H1 (cell line): ENCODE measurements around the gene YIF1A. TPM values are rescaled to one million over a fixed set of nuclear protein-coding genes. Genes with fewer than 3 reads are reported as not detected.

Source experiments
- CTCF ChIA-PET: fragments of 300-600 bp; sonication (Branson Sonifier 250); formaldehyde crosslinking; loops from one replicate; lab custom pipeline; 2021; ENCODE audit not compliant: partially characterized antibody; lab: Charles Lee
- POLR2A ChIA-PET: fragments of 300-600 bp; sonication (Branson Sonifier 250); formaldehyde crosslinking; loops from one replicate; lab custom pipeline; 2021; ENCODE audit warnings: inconsistent platforms; ENCODE audit not compliant: partially characterized antibody; lab: Charles Lee
- DNase-seq, 2 experiments: peaks; one replicate each; pipeline versions ENCODE4 v3.0.0 to v3.0.0-alpha.2; 2010 to 2022; ENCODE audit warnings: low spot score in 2 of 2, low read depth in 1 of 2, mixed read lengths in 1 of 2
- FAIRE-seq: peaks from 2 replicates; lab custom pipeline; 2011; peaks lifted over from hg19 to GRCh38; lab: Jason Lieb, UNC
- H2AFZ ChIP-seq: 2 replicates; pipeline ENCODE4 v1.8.1; 2012; ENCODE audit warnings: low read length, inconsistent platforms
- H2AK5ac ChIP-seq: 2 replicates; pipeline ENCODE4 v1.6.1; 2013; ENCODE audit warnings: low read depth, low read length
- H2BK120ac ChIP-seq: replicated peaks from 2 replicates; pipeline ENCODE3; 2013; ENCODE audit warnings: low read depth, low read length, inconsistent platforms
- H2BK12ac ChIP-seq: 2 replicates; pipeline ENCODE4 v1.6.1; 2013; ENCODE audit warnings: low read depth, low read length
- H2BK15ac ChIP-seq: 2 replicates; pipeline ENCODE4 v1.6.1; 2013; ENCODE audit warnings: low read length
- H2BK20ac ChIP-seq: 2 replicates; pipeline ENCODE4 v1.6.1; 2013; ENCODE audit warnings: low read length
- H2BK5ac ChIP-seq: 2 replicates; pipeline ENCODE4 v1.6.1; 2013; ENCODE audit warnings: low read depth, low read length
- H3K14ac ChIP-seq: 2 replicates; pipeline ENCODE4 v1.6.1; 2013; ENCODE audit warnings: inconsistent platforms; ENCODE audit not compliant: insufficient read length
- H3K18ac ChIP-seq: 2 replicates; pipeline ENCODE4 v1.6.1; 2013; ENCODE audit warnings: low read length; ENCODE audit errors: extremely low read depth
- H3K23ac ChIP-seq: 2 replicates; pipeline ENCODE4 v1.6.1; 2013; ENCODE audit warnings: inconsistent platforms; ENCODE audit not compliant: insufficient read length
- H3K23me2 ChIP-seq: 2 replicates; pipeline ENCODE4 v1.6.1; 2013; ENCODE audit warnings: low read depth, low read length
- H3K27ac ChIP-seq: 2 replicates; pipeline ENCODE4 v1.6.1; 2011; ENCODE audit warnings: low read depth, low read length, inconsistent platforms
- H3K27me3 ChIP-seq, 4 experiments: replicated peaks in 1 of 4; 1 replicate in 1 of 4; 2 replicates in 3 of 4; pipeline versions ENCODE4 v1.6.1 to v1.8.1; 2011 to 2013; ENCODE audit warnings: low read length in 3 of 4, mild to moderate bottlenecking in 3 of 4, inconsistent platforms in 2 of 4, mixed read lengths in 2 of 4, moderate library complexity in 1 of 4; ENCODE audit not compliant: control insufficient read depth in 3 of 4, insufficient read depth in 3 of 4; ENCODE audit errors: extremely low read depth in 1 of 4
- H3K36me3 ChIP-seq, 4 experiments: 2 replicates each; pipeline versions ENCODE4 v1.6.1 to v1.8.1; 2011 to 2013; ENCODE audit warnings: mild to moderate bottlenecking in 4 of 4, low read length in 3 of 4, moderate library complexity in 2 of 4, control low read depth in 1 of 4, inconsistent platforms in 1 of 4; ENCODE audit not compliant: insufficient read depth in 4 of 4, control insufficient read depth in 2 of 4
- H3K4ac ChIP-seq: replicated peaks from 2 replicates; pipeline ENCODE3; 2013; ENCODE audit warnings: low read length, low read depth, mixed read lengths, inconsistent platforms; ENCODE audit not compliant: insufficient read length
- H3K4me1 ChIP-seq, 4 experiments: replicated peaks in 1 of 4; 1 replicate in 1 of 4; 2 replicates in 3 of 4; pipeline versions ENCODE4 v1.6.1 to v1.8.1; 2011 to 2013; ENCODE audit warnings: low read length in 3 of 4, inconsistent platforms in 2 of 4, mixed read lengths in 1 of 4; ENCODE audit not compliant: insufficient read depth in 4 of 4, control insufficient read depth in 3 of 4
- H3K4me2 ChIP-seq, 2 experiments: 2 replicates each; pipeline versions ENCODE4 v1.6.1 to v1.8.1; 2011 to 2013; ENCODE audit warnings: low read depth in 2 of 2, low read length in 2 of 2, control low read depth in 1 of 2, inconsistent platforms in 1 of 2, mild to moderate bottlenecking in 1 of 2; ENCODE audit not compliant: insufficient read depth in 1 of 2
- H3K4me3 ChIP-seq, 4 experiments: fragments of 200-600, 300-600 bp in 1 of 4; sonication (generic), shearing (Covaris generic), sonication (Bioruptor Twin) in 1 of 4; 2 replicates each; pipeline versions ENCODE4 v1.5.1 to v1.8.1; 2011 to 2016; ENCODE audit warnings: low read length in 4 of 4, low read depth in 3 of 4, control low read depth in 2 of 4, inconsistent platforms in 2 of 4, mild to moderate bottlenecking in 2 of 4, mixed read lengths in 1 of 4, moderate library complexity in 1 of 4; ENCODE audit not compliant: insufficient read depth in 2 of 4; ENCODE audit errors: extremely low read depth in 1 of 4
- H3K56ac ChIP-seq: replicated peaks from 2 replicates; pipeline ENCODE3; 2013; ENCODE audit warnings: low read depth, mild to moderate bottlenecking, mixed read lengths, low read length, inconsistent platforms; ENCODE audit not compliant: insufficient read length
- H3K79me1 ChIP-seq: 2 replicates; pipeline ENCODE4 v1.6.1; 2013; ENCODE audit warnings: low read depth, low read length, control low read depth
- H3K79me2 ChIP-seq, 2 experiments: 2 replicates each; pipeline versions ENCODE4 v1.6.1 to v1.8.1; 2012 to 2013; ENCODE audit warnings: low read length in 2 of 2, mild to moderate bottlenecking in 2 of 2, inconsistent platforms in 1 of 2; ENCODE audit not compliant: insufficient read depth in 2 of 2, control insufficient read depth in 1 of 2
- H3K9ac ChIP-seq, 4 experiments: replicated peaks in 1 of 4; 1 replicate in 1 of 4; 2 replicates in 3 of 4; pipeline versions ENCODE4 v1.6.1 to v1.8.1; 2011 to 2013; ENCODE audit warnings: low read depth in 3 of 4, low read length in 3 of 4, control low read depth in 2 of 4, mild to moderate bottlenecking in 2 of 4, moderate library complexity in 2 of 4, inconsistent platforms in 1 of 4; ENCODE audit errors: extremely low read depth in 1 of 4
- H3K9me3 ChIP-seq, 2 experiments: 2 replicates each; pipeline versions ENCODE4 v1.6.1 to v1.8.1; 2012 to 2013; ENCODE audit warnings: mild to moderate bottlenecking in 2 of 2, moderate library complexity in 2 of 2, control low read depth in 1 of 2, inconsistent platforms in 1 of 2, low read depth in 1 of 2, low read length in 1 of 2, mixed read lengths in 1 of 2; ENCODE audit not compliant: insufficient read depth in 2 of 2
- H4K20me1 ChIP-seq, 2 experiments: replicated peaks in 1 of 2; 2 replicates each; pipeline versions ENCODE3 to v1.8.1; 2011 to 2013; ENCODE audit warnings: inconsistent platforms in 2 of 2, low read length in 2 of 2, mild to moderate bottlenecking in 1 of 2; ENCODE audit not compliant: insufficient read depth in 2 of 2, control insufficient read depth in 1 of 2
- H4K5ac ChIP-seq: 2 replicates; pipeline ENCODE4 v1.6.1; 2013; ENCODE audit warnings: low read length, low read depth, mixed read lengths, inconsistent platforms; ENCODE audit not compliant: insufficient read length
- H4K8ac ChIP-seq: 2 replicates; pipeline ENCODE4 v1.8.0; 2013; ENCODE audit warnings: mild to moderate bottlenecking, moderate library complexity, low read length, inconsistent platforms; ENCODE audit not compliant: insufficient read depth; ENCODE audit errors: extremely low read depth
- H4K91ac ChIP-seq: replicated peaks from 2 replicates; pipeline ENCODE3; 2013; ENCODE audit warnings: low read length, mixed read lengths, inconsistent platforms; ENCODE audit not compliant: insufficient read length
- CBX8 ChIP-seq: fragments of 300-800, 300-1000 bp; sonication (generic); IDR thresholded peaks from 2 replicates; pipeline ENCODE4 v1.7.1; 2016; ENCODE audit warnings: low read depth, low read length, borderline replicate concordance
- CHD1 ChIP-seq: IDR thresholded peaks from 2 replicates; pipeline ENCODE4 v1.6.1; 2012; ENCODE audit warnings: low read depth, low read length, improper control_type of control experiment
- CTBP2 ChIP-seq: IDR thresholded peaks from 2 replicates; pipeline ENCODE4 v1.7.0; 2011; ENCODE audit warnings: borderline replicate concordance, mild to moderate bottlenecking, moderate library complexity, mixed read lengths, low read length; ENCODE audit not compliant: insufficient read depth, insufficient read length
- RAD21 ChIP-seq, 2 experiments: IDR thresholded peaks in 1 of 2; conservative IDR thresholded peaks in 1 of 2; 2 replicates each; pipeline ENCODE4 v1.6.1; 2011; ENCODE audit warnings: low read depth in 2 of 2, low read length in 2 of 2, improper control_type of control experiment in 1 of 2, inconsistent platforms in 1 of 2, mild to moderate bottlenecking in 1 of 2, moderate library complexity in 1 of 2
- SP1 ChIP-seq: IDR thresholded peaks from 2 replicates; pipeline ENCODE4 v1.6.1; 2011; ENCODE audit warnings: low read depth, low read length
- TAF1 ChIP-seq: IDR thresholded peaks from 2 replicates; pipeline ENCODE4 v1.6.1; 2011; ENCODE audit warnings: mild to moderate bottlenecking, low read depth, low read length
- TCF12 ChIP-seq: IDR thresholded peaks from 2 replicates; pipeline ENCODE4 v1.6.1; 2011; ENCODE audit warnings: low read depth, mild to moderate bottlenecking, low read length
- ZNF274 ChIP-seq: IDR thresholded peaks from 2 replicates; pipeline ENCODE4 v1.7.0; 2012; ENCODE audit warnings: low read length, borderline replicate concordance; ENCODE audit errors: extremely low read depth
- WGBS, 2 experiments: shearing (Covaris generic) in 1 of 2; methylation state at CpG; one replicate each; pipeline versions ENCODE4 v1.1.6 to v1.1.7; 2013 to 2015; ENCODE audit warnings: low lambda C conversion rate in 2 of 2, mixed read lengths in 2 of 2, inconsistent platforms in 1 of 2, low coverage in 1 of 2, missing lambda C conversion rate in 1 of 2; ENCODE audit not compliant: insufficient replicate concordance in 2 of 2, insufficient coverage in 1 of 2, insufficient read length in 1 of 2; ENCODE audit errors: extremely low coverage in 1 of 2, missing lambda C conversion rate in 1 of 2; 5-methylcytosine and 5-hydroxymethylcytosine counted together
- polyA plus RNA-seq, 7 experiments: library from polyadenylated mRNA; depleted of rRNA in 3 of 7; stranded (reverse) in 5 of 7; unstranded in 2 of 7; fragments of >200 nt in 5 of 7; fragments of 200-250 nt in 2 of 7; gene quantifications; 1 replicate in 5 of 7; 2 replicates in 1 of 7; 4 replicates in 1 of 7; pipeline versions ENCODE4 v1.2.1 to v1.2.3, GENCODE V29; 2011 to 2013; ENCODE audit warnings: missing spikeins in 2 of 7, mixed read lengths in 2 of 7
- total RNA-seq: library from RNA; stranded (reverse); fragmentation: NEBNext Ultra II Directional; extraction: Animal tissue kit (Norgen Biotek cat#: 25700); gene quantifications from 2 replicates; pipeline ENCODE4 v1.2.1, GENCODE V29; 2021
- TF ChIP-seq, protein P1 (sequence below): IDR thresholded peaks from 2 replicates; pipeline ENCODE4 v1.6.1; 2012; ENCODE audit warnings: inconsistent platforms

Gene YIF1A
- total and polyA plus RNA-seq, 2 of the 8 experiments (the other 6 are each of a cell fraction or from before 2014, with no cell fraction given) = 70.1 to 178 TPM

DNA sequence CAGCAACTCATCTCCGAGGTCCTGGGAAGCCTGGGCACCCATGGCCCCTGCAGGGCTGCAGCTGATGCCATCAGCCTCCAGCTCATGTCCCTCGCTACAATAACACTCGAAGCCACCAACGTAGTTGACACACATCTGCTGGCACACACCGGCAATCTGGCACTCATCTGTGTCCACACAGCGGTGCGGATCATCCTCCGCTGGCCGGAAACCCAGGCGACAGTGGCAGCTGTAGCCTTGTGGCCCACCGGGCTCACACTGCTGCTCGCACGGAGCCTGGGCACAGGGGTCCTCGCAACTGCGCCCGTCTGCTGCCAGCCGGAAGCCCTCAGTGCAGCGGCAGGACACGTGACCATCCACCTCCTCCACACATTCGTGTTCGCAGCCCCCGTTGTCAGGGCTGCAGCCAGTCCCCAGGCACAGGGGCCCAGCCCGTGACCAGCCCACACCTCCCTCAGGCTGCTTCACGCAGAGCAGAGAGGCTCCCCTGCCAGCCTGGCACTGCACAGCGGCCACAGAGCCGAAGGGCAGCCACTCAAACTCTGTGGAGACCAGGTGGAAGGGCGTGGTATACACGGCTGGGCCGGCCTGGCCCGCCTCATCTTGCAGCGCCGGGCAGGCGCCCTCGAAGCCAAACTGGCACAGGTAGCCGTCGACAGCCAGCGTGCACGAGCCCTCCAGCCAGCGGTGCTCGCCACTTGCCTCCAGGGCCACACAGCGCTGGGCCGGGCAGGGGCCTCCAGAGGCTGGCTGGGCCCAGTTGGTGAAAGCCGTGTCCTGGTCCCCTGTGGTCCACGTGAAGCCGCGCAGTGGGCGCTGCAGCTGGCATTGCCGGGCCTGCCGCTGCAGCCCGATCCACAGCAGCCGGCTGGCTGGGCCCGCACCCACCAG, 27.2 kb upstream of the YIF1A start:
- Histone ChIP-seq H3K4ac (no peak overlapping the region), H2BK5ac (peak overlapping the region; percentile 60), H3K23ac (no peak overlapping the region), H4K20me1 (no peaks in the 10 kb centered on the region), H3K36me3 (no peaks in the 10 kb centered on the region), H3K27ac (no peak overlapping the region), H3K14ac (no peak overlapping the region), H2BK12ac (peak overlapping the region; percentile 90; the same call in 1 of the 2 replicates), H3K27me3 (peaks cover 0 to 3% (median 0%) of the 10 kb centered on the region in 4 experiments; a peak in 2 of 7 replicates), H3K4me3 (peak overlapping the region in 1 of 4 experiments; percentile 40; a peak in 1 of 8 replicates), H2AFZ (no peak overlapping the region), H3K79me2 (no peaks in the 10 kb centered on the region), H2BK20ac (peak overlapping the region; percentile 93; the same call in 1 of the 2 replicates), H3K4me2 (no peak overlapping the region), H4K91ac (peak overlapping the region; percentile 54), H3K9me3 (no peaks in the 10 kb centered on the region)
- no peak for FAIRE-seq
- WGBS, 2 experiments = 91% methylated on average over 52 of the region's 52 CpGs; no CpG with 5 or more reads in 1 of the 2 experiments
- TF ChIP-seq RAD21 (IDR thresholded peaks at IDR 0.05 in 1 of 2, conservative IDR thresholded peaks at IDR 0.05 in 1 of 2; ENCODE audit: low read depth in 2 of 2, low read length in 2 of 2) (no peak), ZNF274 (no peak), CBX8 (no peak), SP1 (no peak), CTBP2 (no peak), CHD1 (no peak), TCF12 (no peak), TAF1 (no peak)
- TF ChIP-seq, protein P1, sequence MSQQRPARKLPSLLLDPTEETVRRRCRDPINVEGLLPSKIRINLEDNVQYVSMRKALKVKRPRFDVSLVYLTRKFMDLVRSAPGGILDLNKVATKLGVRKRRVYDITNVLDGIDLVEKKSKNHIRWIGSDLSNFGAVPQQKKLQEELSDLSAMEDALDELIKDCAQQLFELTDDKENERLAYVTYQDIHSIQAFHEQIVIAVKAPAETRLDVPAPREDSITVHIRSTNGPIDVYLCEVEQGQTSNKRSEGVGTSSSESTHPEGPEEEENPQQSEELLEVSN = no peak
- TF ChIP-seq, all 59 proteins: peak for 0
- no peaks in the 10 kb centered on the region for H3K79me1 ChIP-seq
- no peak overlapping the region for H3K56ac ChIP-seq
- H3K23me2 ChIP-seq = peaks cover 8% of the 10 kb centered on the region
- H4K8ac ChIP-seq = no peak overlapping the region; the same call in 1 of the 2 replicates
- DNase-seq = no peak
- ChIA-PET CTCF (interaction anchor here (0.6 to 11.7 kb wide), 13 partner anchors 9 to 103 kb away, joined by 3 to 242 read pairs (median 4); partner anchors contain the start of gene RIN1), POLR2A (interaction anchor here (1.1 to 3.5 kb wide), 9 partner anchors 11 to 50 kb away, joined by 4 to 19 read pairs (median 7); partner anchors contain the start of genes RIN1 and YIF1A)
- H2BK15ac ChIP-seq = peak overlapping the region; percentile 92
- H3K4me1 ChIP-seq = peaks cover 10 to 31% (median 21%) of the 10 kb centered on the region in 4 experiments
- H2BK120ac ChIP-seq = no peak overlapping the region
- no peak overlapping the region for H3K9ac ChIP-seq
- H3K18ac ChIP-seq = peak overlapping the region; percentile 78; the same call in 1 of the 2 replicates
- peak overlapping the region; percentile 90; the same call in 1 of the 2 replicates for H2AK5ac ChIP-seq
- no peak overlapping the region for H4K5ac ChIP-seq
